T47D (cell line): ENCODE results near the gene TMEM273.

ENCODE experiments used
- DNase-seq, 2 experiments: peaks; one replicate each; pipeline versions ENCODE4 v3.0.0 to v3.0.0-alpha.2; 2011 to 2012; ENCODE audit warnings: low read depth in 1 of 2, low spot score in 1 of 2
- JUND ChIP-seq: IDR thresholded peaks from 2 replicates; pipeline ENCODE4 v1.6.1; 2012; ENCODE audit warnings: low read depth
- in situ Hi-C: cut with HindIII; loops from 2 replicates; pipeline ENCODE4 v1.10.0; 2016; ENCODE audit warnings: low sequenced_read_pairs, low pct_unique_long_range_greater_than_20kb

TMEM273 gene

GRCh38 chr10:49135575-49136313 lies 52.4 kb downstream of the TMEM273 start:
- no peak for TF ChIP-seq JUND
- in situ Hi-C loops: no loop called here

GRCh38 chr10:49134327-49134726 lies 53.9 kb downstream of the TMEM273 start:
- TF ChIP-seq JUND: no peak
- no peak for DNase-seq
- in situ Hi-C loops: no loop called here

More at GRCh38 chr10:49135575-49136313, 52.4 kb downstream of the TMEM273 start:
- no peak for DNase-seq

- in situ Hi-C loops: no loop called here
- TF ChIP-seq JUND: no peak
- no peak for DNase-seq
These were observed 54.4 kb downstream of the TMEM273 start, which contains the start of gene FAM170B for GRCh38 chr10:49133706-49134248. TSS of gene FAM170B (minus strand) at chr10:49134021. CDS start at chr10:49133918, 103 bp downstream.

- in situ Hi-C loops: no loop called here
- no peak for DNase-seq
- TF ChIP-seq JUND: no peak
These were observed 55.8 kb downstream of the TMEM273 start for GRCh38 chr10:49132362-49132737.

- in situ Hi-C loops: no loop called here
- DNase-seq: no peak
- TF ChIP-seq JUND: no peak
These were observed 56.5 kb downstream of the TMEM273 start for GRCh38 chr10:49131507-49132361.

GRCh38 chr10:49129376-49129775 lies 58.8 kb downstream of the TMEM273 start:
- TF ChIP-seq JUND: no peak
- in situ Hi-C loops: no loop called here

GRCh38 chr10:49128854-49129253 lies 59.3 kb downstream of the TMEM273 start:
- in situ Hi-C loops: no loop called here

More at GRCh38 chr10:49129376-49129775, 58.8 kb downstream of the TMEM273 start:
- no peak for DNase-seq

GRCh38 chr10:49123981-49124950 lies 63.9 kb downstream of the TMEM273 start:
- in situ Hi-C loops: no loop called here
- no peak for TF ChIP-seq JUND
- DNase-seq: no peak

More at GRCh38 chr10:49128854-49129253, 59.3 kb downstream of the TMEM273 start:
- no peak for TF ChIP-seq JUND
- no peak for DNase-seq

GRCh38 chr10:49120911-49121310 lies 67.3 kb downstream of the TMEM273 start:
- in situ Hi-C loops: no loop called here
- TF ChIP-seq JUND: no peak
- DNase-seq: no peak

- no peak for TF ChIP-seq JUND
- in situ Hi-C loops: no loop called here
- no peak for DNase-seq
These were observed 68.4 kb downstream of the TMEM273 start for GRCh38 chr10:49119746-49120145.

- in situ Hi-C loops: no loop called here
These were observed 69.6 kb downstream of the TMEM273 start for GRCh38 chr10:49118430-49119074.

More at GRCh38 chr10:49118430-49119074, 69.6 kb downstream of the TMEM273 start:
- no peak for DNase-seq
- no peak for TF ChIP-seq JUND
